Keratinocyte (primary cell): Measurements from ENCODE around the gene MTHFD1L. TPM values are rescaled to one million over a fixed set of nuclear protein-coding genes. Genes with fewer than 3 reads are reported as not detected.

Source experiments
- DNase-seq: peaks from one replicate; pipeline ENCODE4 v3.0.0-alpha.2; 2011; ENCODE audit warnings: low read depth, missing footprints, low spot score
- FAIRE-seq: peaks from 2 replicates; lab custom pipeline; 2011; peaks lifted over from hg19 to GRCh38; lab: Jason Lieb, UNC
- H2AFZ ChIP-seq: 2 replicates; pipeline ENCODE4 v1.6.0; 2012; ENCODE audit warnings: low read length, control low read depth, inconsistent platforms; ENCODE audit not compliant: control insufficient read depth
- H3K27ac ChIP-seq: 2 replicates; pipeline ENCODE4 v1.5.1; 2011; ENCODE audit warnings: low read length; ENCODE audit not compliant: control insufficient read depth, insufficient read depth
- H3K27me3 ChIP-seq: 3 replicates; pipeline ENCODE4 v1.6.0; 2011; ENCODE audit warnings: low read length; ENCODE audit not compliant: control insufficient read depth, insufficient read depth; ENCODE audit errors: extremely low read depth
- H3K36me3 ChIP-seq, 2 experiments: 2 replicates in 1 of 2; 3 replicates in 1 of 2; pipeline ENCODE4 v1.5.1; 2011; ENCODE audit warnings: low read length in 2 of 2, mild to moderate bottlenecking in 1 of 2; ENCODE audit not compliant: control insufficient read depth in 2 of 2, insufficient read depth in 2 of 2; ENCODE audit errors: extremely low read depth in 1 of 2
- H3K4me1 ChIP-seq: 3 replicates; pipeline ENCODE4 v1.5.1; 2011; ENCODE audit warnings: low read length; ENCODE audit not compliant: control insufficient read depth, insufficient read depth; ENCODE audit errors: extremely low read depth
- H3K4me2 ChIP-seq: 3 replicates; pipeline ENCODE4 v1.6.0; 2011; ENCODE audit warnings: low read depth, low read length; ENCODE audit not compliant: control insufficient read depth, insufficient read depth; ENCODE audit errors: extremely low read depth
- H3K4me3 ChIP-seq, 3 experiments: fragments of 200-600 bp in 1 of 3; sonication (generic) in 1 of 3; 2 replicates in 2 of 3; 3 replicates in 1 of 3; pipeline ENCODE4 v1.5.1; 2011 to 2016; ENCODE audit warnings: low read length in 3 of 3, mild to moderate bottlenecking in 3 of 3, control low read depth in 2 of 3, inconsistent platforms in 1 of 3, low read depth in 1 of 3, mixed read lengths in 1 of 3, mixed run types in 1 of 3, moderate library complexity in 1 of 3; ENCODE audit not compliant: control insufficient read depth in 2 of 3, insufficient read depth in 2 of 3; ENCODE audit errors: extremely low read depth in 1 of 3
- H3K79me2 ChIP-seq: 2 replicates; pipeline ENCODE4 v1.6.0; 2012; ENCODE audit warnings: low read length; ENCODE audit not compliant: control insufficient read depth, insufficient read depth
- H3K9ac ChIP-seq: 3 replicates; pipeline ENCODE4 v1.6.0; 2011; ENCODE audit warnings: low read length; ENCODE audit not compliant: control insufficient read depth, insufficient read depth; ENCODE audit errors: extremely low read depth
- H3K9me1 ChIP-seq: 3 replicates; pipeline ENCODE4 v1.6.0; 2011; ENCODE audit warnings: low read length; ENCODE audit not compliant: control insufficient read depth, insufficient read depth; ENCODE audit errors: extremely low read depth
- H3K9me3 ChIP-seq: 2 replicates; pipeline ENCODE4 v1.5.1; 2012; ENCODE audit warnings: low read depth, low read length; ENCODE audit not compliant: control insufficient read depth
- H4K20me1 ChIP-seq: 3 replicates; pipeline ENCODE4 v1.6.0; 2011; ENCODE audit warnings: low read length; ENCODE audit not compliant: control insufficient read depth, insufficient read depth; ENCODE audit errors: extremely low read depth
- EZH2 ChIP-seq: IDR thresholded peaks from one replicate; pipeline ENCODE4 v1.6.1; 2012; ENCODE audit warnings: inconsistent platforms, mild to moderate bottlenecking, low read length, moderate library complexity
- dilution Hi-C: fragments of 300-500 bp; cut with MboI; formaldehyde crosslinking; loops from one replicate; pipeline ENCODE4 v1.7.0; 2020; ENCODE audit warnings: low sequenced_read_pairs; ENCODE audit not compliant: extremely low pct_ligation_motif_present
- polyA plus RNA-seq, 5 experiments: library from polyadenylated mRNA; depleted of rRNA in 3 of 5; stranded (reverse) in 3 of 5; stranded (forward) in 1 of 5; unstranded in 1 of 5; fragments of >200 nt; gene quantifications; 1 replicate in 1 of 5; 2 replicates in 3 of 5; 3 replicates in 1 of 5; pipeline versions ENCODE4 v1.2.1 to v1.2.3, GENCODE V29; 2011 to 2012; ENCODE audit warnings: missing spikeins in 2 of 5, low read depth in 1 of 5, low replicate concordance in 1 of 5
- TF ChIP-seq, protein P1 (sequence below), 3 experiments: IDR thresholded peaks in 1 of 3; conservative IDR thresholded peaks in 1 of 3; optimal IDR thresholded peaks in 1 of 3; 2 replicates in 2 of 3; 3 replicates in 1 of 3; pipeline versions ENCODE3 to v1.5.1; 2011; ENCODE audit warnings: low read length in 3 of 3, mild to moderate bottlenecking in 3 of 3, moderate library complexity in 2 of 3, control low read depth in 1 of 3, inconsistent platforms in 1 of 3; ENCODE audit not compliant: insufficient read depth in 2 of 3; ENCODE audit errors: extremely low read depth in 1 of 3

The MTHFD1L gene
- polyA plus RNA-seq, 1 donor (not counting 4 experiments of a cell fraction or from before 2014, with no cell fraction given): 38.0 TPM

GRCh38 chr6:150883521-150883920 is 18.0 kb downstream of the MTHFD1L start:
- peaks cover 16 to 22% of the 10 kb centered on the region in 2 experiments for H3K36me3 ChIP-seq

GRCh38 chr6:150886155-150886554 is 20.7 kb downstream of the MTHFD1L start:
- peaks cover 15% of the 10 kb centered on the region for H3K4me1 ChIP-seq
- H3K79me2 ChIP-seq: peaks cover under 1% of the 10 kb centered on the region
- FAIRE-seq: no peak
- dilution Hi-C loops: no loop called here
- H3K27ac ChIP-seq: no peak overlapping the region
- H3K9me3 ChIP-seq: no peaks in the 10 kb centered on the region
- H3K36me3 ChIP-seq: peaks cover 15 to 22% of the 10 kb centered on the region in 2 experiments
- H2AFZ ChIP-seq: no peak overlapping the region
- no peaks in the 10 kb centered on the region for H4K20me1 ChIP-seq
- no peak overlapping the region for H3K4me2 ChIP-seq
- no peaks in the 10 kb centered on the region for H3K27me3 ChIP-seq
- no peaks in the 10 kb centered on the region for H3K9me1 ChIP-seq
- TF ChIP-seq EZH2: no peak
- no peak overlapping the region for H3K4me3 ChIP-seq
- no peak for DNase-seq
- H3K9ac ChIP-seq: no peak overlapping the region

More at GRCh38 chr6:150883521-150883920, 18.0 kb downstream of the MTHFD1L start:
- no peak overlapping the region for H3K9ac ChIP-seq
- H2AFZ ChIP-seq: no peak overlapping the region
- no peak for TF ChIP-seq EZH2
- TF ChIP-seq, protein P1, sequence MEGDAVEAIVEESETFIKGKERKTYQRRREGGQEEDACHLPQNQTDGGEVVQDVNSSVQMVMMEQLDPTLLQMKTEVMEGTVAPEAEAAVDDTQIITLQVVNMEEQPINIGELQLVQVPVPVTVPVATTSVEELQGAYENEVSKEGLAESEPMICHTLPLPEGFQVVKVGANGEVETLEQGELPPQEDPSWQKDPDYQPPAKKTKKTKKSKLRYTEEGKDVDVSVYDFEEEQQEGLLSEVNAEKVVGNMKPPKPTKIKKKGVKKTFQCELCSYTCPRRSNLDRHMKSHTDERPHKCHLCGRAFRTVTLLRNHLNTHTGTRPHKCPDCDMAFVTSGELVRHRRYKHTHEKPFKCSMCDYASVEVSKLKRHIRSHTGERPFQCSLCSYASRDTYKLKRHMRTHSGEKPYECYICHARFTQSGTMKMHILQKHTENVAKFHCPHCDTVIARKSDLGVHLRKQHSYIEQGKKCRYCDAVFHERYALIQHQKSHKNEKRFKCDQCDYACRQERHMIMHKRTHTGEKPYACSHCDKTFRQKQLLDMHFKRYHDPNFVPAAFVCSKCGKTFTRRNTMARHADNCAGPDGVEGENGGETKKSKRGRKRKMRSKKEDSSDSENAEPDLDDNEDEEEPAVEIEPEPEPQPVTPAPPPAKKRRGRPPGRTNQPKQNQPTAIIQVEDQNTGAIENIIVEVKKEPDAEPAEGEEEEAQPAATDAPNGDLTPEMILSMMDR (optimal IDR thresholded peaks at IDR 0.05 in 1 of 3, IDR thresholded peaks at IDR 0.05 in 1 of 3, conservative IDR thresholded peaks at IDR 0.05 in 1 of 3; ENCODE audit: extremely low read depth in 1 of 3, insufficient read depth in 2 of 3, low read length in 3 of 3): no peak
- H4K20me1 ChIP-seq: no peaks in the 10 kb centered on the region
- H3K27ac ChIP-seq: no peak overlapping the region
- H3K9me1 ChIP-seq: no peaks in the 10 kb centered on the region
- H3K4me2 ChIP-seq: no peak overlapping the region
- DNase-seq: no peak
- H3K4me1 ChIP-seq: peaks cover 18% of the 10 kb centered on the region
- no peak for FAIRE-seq
- H3K4me3 ChIP-seq: no peak overlapping the region
- dilution Hi-C loops: no loop called here
- no peaks in the 10 kb centered on the region for H3K27me3 ChIP-seq
- no peaks in the 10 kb centered on the region for H3K9me3 ChIP-seq
- peaks cover 18% of the 10 kb centered on the region for H3K79me2 ChIP-seq

GRCh38 chr6:150887978-150888563 is 22.6 kb downstream of the MTHFD1L start:
- dilution Hi-C loops: no loop called here
- Histone ChIP-seq H3K79me2 (no peaks in the 10 kb centered on the region), H3K36me3 (peaks cover 17 to 25% of the 10 kb centered on the region in 2 experiments)

More at GRCh38 chr6:150887978-150888563, 22.6 kb downstream of the MTHFD1L start:
- no peak for DNase-seq
- H3K27ac ChIP-seq: no peak overlapping the region
- no peak overlapping the region for H3K4me3 ChIP-seq
- H4K20me1 ChIP-seq: no peaks in the 10 kb centered on the region
- no peak overlapping the region for H3K9ac ChIP-seq
- no peak overlapping the region for H3K4me2 ChIP-seq
- H3K9me3 ChIP-seq: no peaks in the 10 kb centered on the region
- FAIRE-seq: no peak
- TF ChIP-seq, protein P1 (optimal IDR thresholded peaks at IDR 0.05 in 1 of 3, IDR thresholded peaks at IDR 0.05 in 1 of 3, conservative IDR thresholded peaks at IDR 0.05 in 1 of 3; ENCODE audit: extremely low read depth in 1 of 3, insufficient read depth in 2 of 3, low read length in 3 of 3): no peak
- TF ChIP-seq EZH2: no peak
- no peaks in the 10 kb centered on the region for H3K9me1 ChIP-seq
- no peaks in the 10 kb centered on the region for H3K4me1 ChIP-seq
- H2AFZ ChIP-seq: no peak overlapping the region
- no peaks in the 10 kb centered on the region for H3K27me3 ChIP-seq
